NT2/D1 (cell line): ENCODE data around the gene TMEM204.

Experiments
- SUZ12 ChIP-seq: IDR thresholded peaks from 2 replicates; pipeline ENCODE4 v1.6.1; 2011; ENCODE audit not compliant: insufficient read length, insufficient read depth; ENCODE audit errors: extremely low read depth
- YY1 ChIP-seq: IDR thresholded peaks from 2 replicates; pipeline ENCODE4 v1.6.1; 2011; ENCODE audit not compliant: insufficient read length, insufficient read depth
- ZNF274 ChIP-seq: IDR thresholded peaks from 2 replicates; pipeline ENCODE4 v1.6.1; 2011; ENCODE audit warnings: mild to moderate bottlenecking, low read depth, low read length

GRCh38 chr16:1592446-1592845 lies 59.0 kb downstream of the TMEM204 start:
- TF ChIP-seq YY1 (no peak), ZNF274 (no peak), SUZ12 (no peak)
